GM23248 (cell line): Measurements from ENCODE around the gene CDKN3.

Source experiments
- EZH2 ChIP-seq: fragments of 200-600 bp; sonication (generic); IDR thresholded peaks from 2 replicates; pipeline ENCODE4 v1.6.1; 2018; ENCODE audit warnings: antibody characterized with exemption, mild to moderate bottlenecking; ENCODE audit not compliant: insufficient read depth, poor library complexity, severe bottlenecking
- EZH2phosphoT487 ChIP-seq: fragments of 200-600 bp; sonication (generic); IDR thresholded peaks from 2 replicates; pipeline ENCODE4 v1.6.1; 2018; ENCODE audit warnings: antibody characterized with exemption, moderate library complexity, mild to moderate bottlenecking, low read depth; ENCODE audit not compliant: insufficient read depth

DNA sequence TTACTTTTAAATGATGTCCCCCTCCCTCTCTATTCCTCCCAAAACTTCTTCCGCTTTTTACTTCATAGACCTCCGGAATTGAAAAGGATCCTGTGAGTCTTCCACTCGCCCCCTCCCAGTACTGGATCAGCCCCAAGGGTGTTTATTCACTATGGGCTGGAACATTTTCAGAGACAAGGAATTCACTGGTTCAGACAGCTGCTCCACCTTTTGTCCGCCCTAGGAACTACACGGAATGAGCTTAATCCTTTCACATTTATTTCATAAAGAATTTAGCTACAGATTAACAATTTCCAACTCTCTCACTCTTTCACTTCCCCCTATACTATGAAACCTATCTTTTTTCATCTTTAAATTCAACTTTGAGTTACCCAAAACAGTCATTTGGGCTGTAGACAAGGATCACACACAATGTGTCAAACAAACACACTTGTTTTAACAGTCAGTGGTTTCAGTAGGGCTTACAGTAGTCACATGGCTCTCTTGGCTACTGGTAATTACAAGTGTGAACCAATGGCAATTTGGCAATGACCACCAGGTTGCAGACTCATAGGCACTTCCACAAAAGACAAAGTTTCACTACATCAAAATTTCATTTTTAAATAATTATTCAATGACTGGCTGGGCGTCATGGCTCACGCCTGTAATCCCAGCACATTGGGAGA, 23.8 kb downstream of the CDKN3 start:
- TF ChIP-seq EZH2 (no peak), EZH2phosphoT487 (no peak)
